SK-N-SH (cell line): ENCODE data around the gene USH1C. TPM values are rescaled to one million over a fixed set of nuclear protein-coding genes. Genes with fewer than 3 reads are reported as not detected.

Experiments
- CTCF ChIA-PET: fragments of 300-600, 350-600 bp; formaldehyde crosslinking; extraction: SDS; loops from one replicate; lab custom pipeline; 2021; lab: Yijun Ruan, JAX
- POLR2A ChIA-PET: fragments of 350-600 bp; sonication (Branson Sonifier 250); formaldehyde crosslinking; extraction: SDS; loops from one replicate; lab custom pipeline; 2020; ENCODE audit warnings: antibody characterized with exemption, inconsistent platforms; lab: Yijun Ruan, JAX
- DNase-seq: peaks from one replicate; pipeline ENCODE4 v3.0.0; 2012
- H2AFZ ChIP-seq: fragments of 200-600 bp; sonication (generic); 2 replicates; pipeline ENCODE4 v1.8.1; 2016; ENCODE audit warnings: antibody characterized with exemption, mild to moderate bottlenecking, low read depth
- H3F3A ChIP-seq: fragments of 200-600 bp; sonication (generic); replicated peaks from 2 replicates; pipeline ENCODE3; 2016; ENCODE audit warnings: antibody characterized with exemption, mild to moderate bottlenecking; ENCODE audit not compliant: insufficient read depth
- H3K27ac ChIP-seq, 2 experiments: fragments of 200-500 bp in 1 of 2; fragments of 200-600 bp in 1 of 2; sonication (Bioruptor generic) in 1 of 2; sonication (generic), shearing (Covaris generic) in 1 of 2; 2 replicates each; pipeline versions ENCODE4 v1.5.1 to v1.6.1; 2014 to 2016; ENCODE audit warnings: low read depth in 2 of 2, inconsistent platforms in 1 of 2, low read length in 1 of 2, mild to moderate bottlenecking in 1 of 2, mixed read lengths in 1 of 2
- H3K27me3 ChIP-seq: fragments of 200-600 bp; sonication (generic), shearing (Covaris generic); 2 replicates; pipeline ENCODE4 v1.6.1; 2016; ENCODE audit warnings: mixed run types; ENCODE audit not compliant: insufficient read depth
- H3K36me3 ChIP-seq, 2 experiments: fragments of 200-500 bp in 1 of 2; fragments of 200-600 bp in 1 of 2; sonication (Bioruptor generic) in 1 of 2; sonication (generic) in 1 of 2; replicated peaks in 1 of 2; 2 replicates each; pipeline versions ENCODE3 to v1.5.1; 2014 to 2016; ENCODE audit warnings: low read length in 1 of 2, mild to moderate bottlenecking in 1 of 2; ENCODE audit not compliant: insufficient read depth in 2 of 2, control insufficient read depth in 1 of 2
- H3K4me1 ChIP-seq, 2 experiments: fragments of 200-500 bp in 1 of 2; fragments of 200-600 bp in 1 of 2; sonication (Bioruptor generic) in 1 of 2; sonication (generic), shearing (Covaris generic) in 1 of 2; 2 replicates each; pipeline versions ENCODE4 v1.5.1 to v1.6.1; 2014 to 2016; ENCODE audit warnings: low read depth in 1 of 2, low read length in 1 of 2, mixed run types in 1 of 2; ENCODE audit not compliant: insufficient read depth in 2 of 2, control insufficient read depth in 1 of 2
- H3K4me2 ChIP-seq: fragments of 200-600 bp; sonication (generic), shearing (Covaris generic); 2 replicates; pipeline ENCODE4 v1.6.1; 2017; ENCODE audit warnings: mixed run types
- H3K4me3 ChIP-seq, 2 experiments: fragments of 200-500 bp in 1 of 2; fragments of 200-600 bp in 1 of 2; sonication (Bioruptor generic) in 1 of 2; sonication (generic), shearing (Covaris generic) in 1 of 2; 2 replicates each; pipeline versions ENCODE4 v1.5.1 to v1.8.1; 2014 to 2016; ENCODE audit warnings: low read depth in 2 of 2, inconsistent platforms in 1 of 2, low read length in 1 of 2, mild to moderate bottlenecking in 1 of 2, mixed read lengths in 1 of 2, moderate library complexity in 1 of 2
- H3K79me2 ChIP-seq: fragments of 200-600 bp; sonication (generic); 2 replicates; pipeline ENCODE4 v1.8.1; 2017; ENCODE audit warnings: mild to moderate bottlenecking; ENCODE audit not compliant: insufficient read depth
- H3K9ac ChIP-seq: fragments of 200-600 bp; sonication (generic); 2 replicates; pipeline ENCODE4 v1.6.1; 2017; ENCODE audit warnings: mixed run types
- H3K9me2 ChIP-seq: fragments of 200-600 bp; sonication (generic); 2 replicates; pipeline ENCODE4 v1.6.1; 2017; ENCODE audit warnings: mixed run types
- H3K9me3 ChIP-seq: fragments of 200-600 bp; sonication (generic); 2 replicates; pipeline ENCODE4 v1.6.1; 2017; ENCODE audit warnings: mixed run types, mild to moderate bottlenecking, moderate library complexity
- H4K20me1 ChIP-seq: fragments of 200-600 bp; sonication (generic); 2 replicates; pipeline ENCODE4 v1.6.1; 2017; ENCODE audit warnings: mild to moderate bottlenecking, mixed run types; ENCODE audit not compliant: insufficient read depth
- CHD2 ChIP-seq: fragments of 150-350 bp; IDR thresholded peaks from 2 replicates; pipeline ENCODE4 v1.6.1; 2018; ENCODE audit warnings: low read length; ENCODE audit not compliant: partially characterized antibody
- ELF1 ChIP-seq: IDR thresholded peaks from 2 replicates; pipeline ENCODE4 v1.4.0; 2012
- EP300 ChIP-seq, 2 experiments: IDR thresholded peaks; 2 replicates each; pipeline versions ENCODE4 v1.4.0 to v1.6.1; 2012; ENCODE audit warnings: borderline replicate concordance in 1 of 2, low read depth in 1 of 2, low read length in 1 of 2
- FOXJ3 ChIP-seq: sonication (generic); formaldehyde crosslinking; IDR thresholded peaks from 2 replicates; pipeline ENCODE4 v1.5.1; 2020; ENCODE audit warnings: mild to moderate bottlenecking, missing genetic modification reagents
- FOXM1 ChIP-seq: IDR thresholded peaks from 2 replicates; pipeline ENCODE4 v1.4.0; 2012; ENCODE audit warnings: low read depth, mild to moderate bottlenecking
- GABPA ChIP-seq: IDR thresholded peaks from 2 replicates; pipeline ENCODE4 v1.4.0; 2012; ENCODE audit warnings: low read depth, mild to moderate bottlenecking
- GATA2 ChIP-seq: sonication (generic); formaldehyde crosslinking; IDR thresholded peaks from 2 replicates; pipeline ENCODE4 v1.5.0; 2020; ENCODE audit warnings: mild to moderate bottlenecking, missing genetic modification reagents
- MEF2A ChIP-seq: IDR thresholded peaks from 2 replicates; pipeline ENCODE4 v1.4.0; 2012; ENCODE audit warnings: low read depth, borderline replicate concordance
- MXI1 ChIP-seq: IDR thresholded peaks from 2 replicates; pipeline ENCODE4 v1.6.1; 2012; ENCODE audit warnings: mild to moderate bottlenecking, low read depth, low read length, improper control_type of control experiment
- NRF1 ChIP-seq: IDR thresholded peaks from 2 replicates; pipeline ENCODE4 v1.6.1; 2012; ENCODE audit warnings: low read depth, mild to moderate bottlenecking, low read length
- POLR2AphosphoS5 ChIP-seq: IDR thresholded peaks from 2 replicates; pipeline ENCODE4 v1.6.1; 2012; ENCODE audit warnings: low read depth, low read length
- REST ChIP-seq: IDR thresholded peaks from 2 replicates; pipeline ENCODE4 v1.6.1; 2012; ENCODE audit warnings: mild to moderate bottlenecking, low read depth, low read length, moderate library complexity
- RFX5 ChIP-seq: IDR thresholded peaks from 2 replicates; pipeline ENCODE4 v1.6.1; 2012; ENCODE audit warnings: mild to moderate bottlenecking, improper control_type of control experiment, low read length
- SIN3A ChIP-seq: IDR thresholded peaks from 2 replicates; pipeline ENCODE4 v1.6.1; 2012; ENCODE audit warnings: low read depth, mild to moderate bottlenecking, low read length, moderate library complexity, borderline replicate concordance
- SMC3 ChIP-seq: IDR thresholded peaks from 2 replicates; pipeline ENCODE4 v1.6.1; 2012; ENCODE audit warnings: low read depth, low read length, improper control_type of control experiment
- TAF1 ChIP-seq: IDR thresholded peaks from 2 replicates; pipeline ENCODE4 v1.6.1; 2012; ENCODE audit warnings: low read depth, mild to moderate bottlenecking, low read length, moderate library complexity, borderline replicate concordance
- TEAD4 ChIP-seq: IDR thresholded peaks from 2 replicates; pipeline ENCODE4 v1.4.0; 2012; ENCODE audit warnings: mild to moderate bottlenecking, borderline replicate concordance; ENCODE audit not compliant: insufficient read depth
- WGBS: methylation state at CpG from one replicate; pipeline ENCODE4 v1.1.6; 2017; ENCODE audit warnings: low lambda C conversion rate; 5-methylcytosine and 5-hydroxymethylcytosine counted together
- polyA plus RNA-seq, 3 experiments: library from polyadenylated mRNA; depleted of rRNA; stranded (reverse); fragments of >200 nt; gene quantifications; 2 replicates each; pipeline ENCODE4 v1.2.3, GENCODE V29; 2012

USH1C gene
- polyA plus RNA-seq, 1 of the 3 experiments (the other 2 are of a cell fraction) = not detected

- POLR2A ChIA-PET = no interaction called here
- Histone ChIP-seq H3K9me3 (no peaks in the 10 kb centered on the region), H3K4me3 (no peak overlapping the region), H3K36me3 (no peaks in the 10 kb centered on the region), H3K4me2 (no peak overlapping the region), H3K27ac (no peak overlapping the region), H4K20me1 (no peaks in the 10 kb centered on the region), H3K9ac (no peak overlapping the region), H3K27me3 (peaks cover 4% of the 10 kb centered on the region; the same call in 1 of the 2 replicates), H3K9me2 (no peaks in the 10 kb centered on the region), H3K79me2 (no peaks in the 10 kb centered on the region), H2AFZ (no peak overlapping the region), H3F3A (no peaks in the 10 kb centered on the region), H3K4me1 (peaks cover 0 to 11% of the 10 kb centered on the region in 2 experiments; a peak in 1 of 4 replicates)
- no peak for DNase-seq
- 57% methylated on average over 4 of the region's 4 CpGs for WGBS
- TF ChIP-seq FOXM1 = no peak
- TF ChIP-seq EP300 (IDR thresholded peaks at IDR 0.05; ENCODE audit: borderline replicate concordance in 1 of 2, low read depth in 1 of 2, low read length in 1 of 2) = no peak
- no peak for TF ChIP-seq REST
- TF ChIP-seq TAF1 = no peak
- CTCF ChIA-PET = interaction anchor here (28.1 to 45.6 kb wide), 2 partner anchors 18 to 139 kb away, joined by 499 to 1101 read pairs; partner anchors contain the start of gene KCNJ11
These were observed 18.6 kb downstream of the USH1C start for GRCh38 chr11:17525570-17525969.

GRCh38 chr11:17524221-17524620 is 20.0 kb downstream of the USH1C start:
- 82% methylated on average over 8 of the region's 9 CpGs for WGBS
- Histone ChIP-seq H4K20me1 (no peaks in the 10 kb centered on the region), H3K9me2 (no peaks in the 10 kb centered on the region), H3K79me2 (no peaks in the 10 kb centered on the region), H3K36me3 (no peaks in the 10 kb centered on the region), H3K27me3 (peaks cover 2% of the 10 kb centered on the region; the same call in 1 of the 2 replicates), H3K4me3 (no peak overlapping the region), H3K4me1 (peaks cover 0 to 10% of the 10 kb centered on the region in 2 experiments; a peak in 1 of 4 replicates), H3F3A (no peaks in the 10 kb centered on the region), H3K9ac (no peak overlapping the region), H3K4me2 (no peak overlapping the region), H3K27ac (no peak overlapping the region), H2AFZ (no peak overlapping the region), H3K9me3 (no peaks in the 10 kb centered on the region)
- ChIA-PET CTCF (interaction anchor here (0.6 to 45.6 kb wide), 3 partner anchors 17 to 138 kb away, joined by 3 to 1101 read pairs (median 499); partner anchors contain the start of gene KCNJ11), POLR2A (no interaction called here)
- no peak for DNase-seq
- TF ChIP-seq SMC3 = no peak
- TF ChIP-seq RFX5 = no peak
- no peak for TF ChIP-seq FOXJ3 (CRISPR knock-in tag)
- no peak for TF ChIP-seq MEF2A
- TF ChIP-seq POLR2AphosphoS5 = no peak
- TF ChIP-seq ELF1 = no peak
- TF ChIP-seq TEAD4 = no peak
- TF ChIP-seq NRF1 = no peak
- TF ChIP-seq EP300 (IDR thresholded peaks at IDR 0.05; ENCODE audit: borderline replicate concordance in 1 of 2, low read depth in 1 of 2, low read length in 1 of 2) = no peak
- TF ChIP-seq GABPA = no peak
- TF ChIP-seq CHD2 = no peak
- TF ChIP-seq GATA2 = no peak
- TF ChIP-seq SIN3A = no peak
- no peak for TF ChIP-seq MXI1
